Astrocyte of the spinal cord (primary cell): ENCODE results near the gene PTPRN2.

ENCODE experiments used
- DNase-seq: peaks from one replicate; pipeline ENCODE4 v3.0.0; 2011; ENCODE audit warnings: low read depth, low spot score
- H3K4me3 ChIP-seq: 2 replicates; pipeline ENCODE4 v1.5.1; 2011; ENCODE audit warnings: low read depth, mild to moderate bottlenecking, low read length, moderate library complexity
- in situ Hi-C: cut with HindIII; loops from 2 replicates; pipeline ENCODE4 v1.10.0; 2017; ENCODE audit warnings: low sequenced_read_pairs
- TF ChIP-seq, protein P1 (sequence below): IDR thresholded peaks from 2 replicates; pipeline ENCODE4 v1.5.1; 2012; ENCODE audit warnings: low read depth, mild to moderate bottlenecking, low read length, inconsistent platforms

Gene PTPRN2

DNA sequence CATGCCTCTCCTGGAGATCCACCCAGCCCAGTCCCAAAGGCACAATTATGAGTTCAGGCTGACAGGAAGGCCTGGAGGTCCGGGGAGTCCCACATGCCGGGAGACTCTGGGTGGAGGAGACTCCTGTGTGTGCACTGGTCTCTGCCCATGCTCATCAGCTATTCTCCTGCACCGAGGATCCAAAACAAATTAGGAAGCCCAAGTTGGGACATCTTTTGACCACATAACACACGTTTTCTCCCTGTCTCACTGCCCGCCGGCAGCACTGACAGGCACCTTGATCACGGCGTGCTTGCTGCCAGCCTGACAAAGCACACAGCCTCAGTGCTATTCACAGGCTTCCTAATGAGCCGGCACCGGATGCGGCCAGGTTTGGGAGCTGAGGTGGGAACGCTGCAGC lies 412.7 kb downstream of the PTPRN2 start:
- H3K4me3 ChIP-seq: no peak overlapping the region
- TF ChIP-seq, protein P1, sequence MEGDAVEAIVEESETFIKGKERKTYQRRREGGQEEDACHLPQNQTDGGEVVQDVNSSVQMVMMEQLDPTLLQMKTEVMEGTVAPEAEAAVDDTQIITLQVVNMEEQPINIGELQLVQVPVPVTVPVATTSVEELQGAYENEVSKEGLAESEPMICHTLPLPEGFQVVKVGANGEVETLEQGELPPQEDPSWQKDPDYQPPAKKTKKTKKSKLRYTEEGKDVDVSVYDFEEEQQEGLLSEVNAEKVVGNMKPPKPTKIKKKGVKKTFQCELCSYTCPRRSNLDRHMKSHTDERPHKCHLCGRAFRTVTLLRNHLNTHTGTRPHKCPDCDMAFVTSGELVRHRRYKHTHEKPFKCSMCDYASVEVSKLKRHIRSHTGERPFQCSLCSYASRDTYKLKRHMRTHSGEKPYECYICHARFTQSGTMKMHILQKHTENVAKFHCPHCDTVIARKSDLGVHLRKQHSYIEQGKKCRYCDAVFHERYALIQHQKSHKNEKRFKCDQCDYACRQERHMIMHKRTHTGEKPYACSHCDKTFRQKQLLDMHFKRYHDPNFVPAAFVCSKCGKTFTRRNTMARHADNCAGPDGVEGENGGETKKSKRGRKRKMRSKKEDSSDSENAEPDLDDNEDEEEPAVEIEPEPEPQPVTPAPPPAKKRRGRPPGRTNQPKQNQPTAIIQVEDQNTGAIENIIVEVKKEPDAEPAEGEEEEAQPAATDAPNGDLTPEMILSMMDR: no peak
- in situ Hi-C loops: no loop called here
- DNase-seq: no peak

DNA sequence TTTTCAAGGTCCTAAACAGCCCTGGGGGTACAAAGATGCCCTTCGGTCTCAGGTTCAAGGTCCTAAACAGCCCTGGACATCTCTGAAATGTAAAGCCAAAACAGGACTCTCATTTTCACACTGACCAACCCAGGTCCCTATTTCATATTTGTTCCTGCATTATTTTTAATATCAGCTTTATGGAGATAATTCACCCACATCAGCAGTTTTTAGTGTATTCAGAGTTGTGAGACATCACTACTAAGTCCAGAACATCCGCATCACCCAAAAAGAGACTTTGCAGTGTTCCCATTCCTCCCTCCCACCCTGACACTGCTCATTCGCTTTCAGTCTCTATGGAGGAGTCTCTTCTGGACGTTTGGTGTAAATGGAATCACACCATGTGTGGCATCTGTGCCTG lies 420.2 kb downstream of the PTPRN2 start:
- no peak overlapping the region for H3K4me3 ChIP-seq
- in situ Hi-C loops: no loop called here
- no peak for DNase-seq
- TF ChIP-seq, protein P1: no peak

DNA sequence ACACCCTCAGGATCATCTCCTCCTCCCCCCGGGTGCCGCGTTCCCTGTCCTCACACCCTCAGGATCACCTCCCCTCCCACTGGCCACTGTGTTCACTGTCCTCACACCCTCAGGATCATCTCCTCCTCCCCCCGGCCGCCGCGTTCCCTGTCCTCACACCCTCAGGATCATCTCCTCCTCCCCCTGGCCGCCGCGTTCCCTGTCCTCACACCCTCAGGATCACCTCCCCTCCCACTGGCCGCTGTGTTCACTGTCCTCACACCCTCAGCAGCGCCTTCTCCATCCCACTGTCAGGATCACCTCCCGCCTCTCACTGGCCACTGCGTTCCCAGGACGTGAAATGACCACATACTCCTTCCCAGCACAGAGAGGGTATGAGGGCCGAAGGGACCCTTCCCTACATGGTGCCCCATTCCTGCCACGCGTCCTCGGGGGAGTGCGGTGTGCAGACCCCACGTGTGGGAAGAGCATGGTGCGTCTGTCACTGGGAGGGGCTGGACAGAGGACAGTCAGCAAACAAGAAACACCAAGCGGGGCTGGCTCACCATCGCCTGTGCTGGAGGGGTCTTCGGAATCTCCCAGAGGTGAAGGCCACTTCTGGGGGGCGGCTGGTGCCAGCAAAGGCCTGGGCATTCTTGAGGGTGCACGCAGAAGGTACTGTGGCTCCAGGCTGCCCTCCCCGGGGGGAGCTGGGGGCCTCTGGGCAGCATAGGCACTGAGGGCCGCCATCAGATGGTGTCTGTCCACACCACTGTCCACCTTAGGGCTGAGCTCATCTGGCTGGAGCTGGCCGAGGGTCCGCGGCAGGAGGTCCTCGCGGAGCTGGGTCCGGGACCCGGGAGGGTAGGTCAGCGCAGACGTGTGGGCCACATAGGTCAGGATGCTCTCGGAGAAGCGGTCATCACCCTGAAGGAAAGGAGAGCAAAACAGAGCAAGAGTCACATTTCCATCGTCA lies 421.0 kb downstream of the PTPRN2 start:
- in situ Hi-C loops: no loop called here
- DNase-seq: no peak
- TF ChIP-seq, protein P1: no peak
- H3K4me3 ChIP-seq: no peak overlapping the region

DNA sequence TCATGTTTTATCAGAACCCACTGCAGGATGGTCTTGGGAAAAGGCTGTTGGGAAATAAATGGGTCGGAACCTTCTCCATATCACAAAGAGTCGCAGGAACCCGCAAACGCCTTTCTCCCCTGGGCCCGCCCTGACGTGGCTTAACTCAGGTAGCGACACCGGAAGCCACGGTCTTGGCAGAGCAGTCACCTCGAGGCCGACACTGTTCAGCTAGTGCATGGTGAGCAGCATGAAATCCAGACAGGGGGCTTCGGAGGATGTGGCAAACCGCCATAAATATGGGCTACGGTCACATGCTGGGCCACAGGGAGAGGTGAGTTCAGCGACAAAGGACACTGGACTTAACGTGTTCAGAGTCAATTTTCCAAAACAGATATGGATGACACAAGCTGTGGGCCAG lies 421.9 kb downstream of the PTPRN2 start:
- in situ Hi-C loops: no loop called here
- no peak for DNase-seq
- TF ChIP-seq, protein P1: no peak

DNA sequence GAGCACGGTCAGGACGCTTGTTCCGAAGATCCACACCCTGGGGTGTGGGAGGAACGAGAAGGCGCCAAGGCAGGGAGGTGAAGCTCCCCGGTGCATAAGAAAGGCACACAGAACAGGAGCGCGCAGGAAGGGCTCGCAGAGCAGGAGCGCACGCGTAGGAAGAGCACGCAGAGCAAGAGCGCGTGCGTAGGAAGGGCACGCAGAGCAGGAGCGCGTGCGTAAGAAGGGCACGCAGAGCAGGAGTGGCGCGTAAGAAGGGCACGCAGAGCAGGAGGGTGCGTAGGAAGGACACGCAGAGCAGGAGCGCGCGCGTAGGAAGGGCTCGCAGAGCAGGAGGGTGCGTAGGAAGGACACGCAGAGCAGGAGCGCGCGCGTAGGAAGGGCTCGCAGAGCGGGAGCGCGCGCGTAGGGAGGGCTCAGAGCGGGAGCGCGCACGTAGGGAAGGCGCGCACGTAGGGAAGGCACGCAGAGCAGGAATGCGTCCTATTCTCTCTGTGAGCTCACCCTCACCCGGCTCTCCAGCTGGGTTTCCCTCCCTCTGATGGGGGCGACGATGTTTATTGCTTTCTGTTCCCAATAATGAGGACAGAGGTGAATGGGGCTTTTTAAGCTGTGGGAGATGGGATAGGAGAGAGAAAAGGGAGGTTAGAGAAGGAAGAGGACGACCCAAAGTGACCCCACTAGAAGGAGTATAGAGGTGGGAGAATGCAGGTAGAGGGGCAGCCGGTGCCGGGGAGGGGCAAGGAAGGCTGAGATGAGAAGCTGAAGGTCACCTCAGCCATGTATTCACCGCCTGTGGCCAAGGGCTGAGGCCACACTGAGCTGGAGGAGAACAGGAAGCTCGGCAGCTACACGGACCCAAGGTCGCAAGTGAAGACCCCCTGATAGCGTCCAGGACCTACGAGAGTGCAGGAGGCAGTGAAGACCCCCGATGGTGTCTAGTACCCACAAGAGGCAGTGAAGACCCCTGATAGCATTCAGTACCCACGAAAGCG lies 423.2 kb downstream of the PTPRN2 start:
- no peak for DNase-seq
- in situ Hi-C loops: no loop called here
- TF ChIP-seq, protein P1: no peak
- no peak overlapping the region for H3K4me3 ChIP-seq

More for the DNA sequence above, 421.9 kb downstream of the PTPRN2 start:
- no peak overlapping the region for H3K4me3 ChIP-seq

DNA sequence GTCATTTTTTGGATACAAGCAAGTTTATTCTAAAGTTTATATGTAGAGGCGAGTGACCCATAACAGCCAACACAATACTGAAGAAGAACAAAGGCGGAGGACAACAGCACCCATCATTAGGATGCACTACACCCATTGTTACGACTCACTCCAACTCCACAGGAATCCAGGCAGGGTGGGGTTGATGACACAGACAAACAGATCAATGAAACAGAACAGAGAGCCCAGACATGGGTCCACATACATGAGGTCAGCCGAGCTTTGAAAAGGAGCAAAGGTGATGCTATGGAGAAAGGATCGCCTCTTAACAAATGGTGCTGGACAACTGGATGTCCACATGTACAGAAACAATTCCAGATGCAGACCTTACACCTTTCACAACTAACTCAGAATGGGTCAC lies 426.4 kb downstream of the PTPRN2 start:
- in situ Hi-C loops: no loop called here
- H3K4me3 ChIP-seq: no peak overlapping the region
- TF ChIP-seq, protein P1: no peak
- DNase-seq: no peak
